ENCODE data around the gene WSCD1. TPM values are rescaled to one million over a fixed set of nuclear protein-coding genes. Genes with fewer than 3 reads are reported as not detected.
A peak's percentile ranks its signal among the peaks of the same experiment; 100 is the strongest.

WSCD1 gene
- total and polyA plus RNA-seq, 7 donors: 4.1 to 17.5 (median 7.1) TPM

DNA sequence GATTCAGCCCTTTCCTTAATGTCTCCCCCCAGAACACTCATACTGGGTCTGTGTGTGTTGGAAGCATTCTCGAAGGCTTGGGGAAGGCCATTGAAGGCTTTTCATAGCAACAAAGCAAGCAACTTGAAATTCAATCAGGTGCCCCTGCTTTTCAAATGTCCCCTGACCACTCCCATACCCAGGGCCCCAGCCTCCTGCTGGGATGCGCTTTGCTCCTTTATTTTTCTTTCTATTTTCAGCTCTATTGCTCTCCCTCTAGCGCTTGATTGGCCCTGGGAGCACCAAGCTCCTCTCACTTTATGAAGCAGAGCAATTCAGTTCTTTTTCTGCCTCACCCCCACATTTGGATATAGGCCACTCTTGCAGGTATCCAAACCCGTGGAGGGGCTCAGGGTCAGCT is 92.0 kb downstream of the WSCD1 start:
- intact Hi-C loops (cut with DNase I): loop anchor here in 1 of 2 donors (5.0 kb wide), 1 partner anchor 60 kb away; no protein-coding TSS in a partner anchor
- ATAC-seq (no peak), DNase-seq (no peak)
- TF ChIP-seq, protein P1, sequence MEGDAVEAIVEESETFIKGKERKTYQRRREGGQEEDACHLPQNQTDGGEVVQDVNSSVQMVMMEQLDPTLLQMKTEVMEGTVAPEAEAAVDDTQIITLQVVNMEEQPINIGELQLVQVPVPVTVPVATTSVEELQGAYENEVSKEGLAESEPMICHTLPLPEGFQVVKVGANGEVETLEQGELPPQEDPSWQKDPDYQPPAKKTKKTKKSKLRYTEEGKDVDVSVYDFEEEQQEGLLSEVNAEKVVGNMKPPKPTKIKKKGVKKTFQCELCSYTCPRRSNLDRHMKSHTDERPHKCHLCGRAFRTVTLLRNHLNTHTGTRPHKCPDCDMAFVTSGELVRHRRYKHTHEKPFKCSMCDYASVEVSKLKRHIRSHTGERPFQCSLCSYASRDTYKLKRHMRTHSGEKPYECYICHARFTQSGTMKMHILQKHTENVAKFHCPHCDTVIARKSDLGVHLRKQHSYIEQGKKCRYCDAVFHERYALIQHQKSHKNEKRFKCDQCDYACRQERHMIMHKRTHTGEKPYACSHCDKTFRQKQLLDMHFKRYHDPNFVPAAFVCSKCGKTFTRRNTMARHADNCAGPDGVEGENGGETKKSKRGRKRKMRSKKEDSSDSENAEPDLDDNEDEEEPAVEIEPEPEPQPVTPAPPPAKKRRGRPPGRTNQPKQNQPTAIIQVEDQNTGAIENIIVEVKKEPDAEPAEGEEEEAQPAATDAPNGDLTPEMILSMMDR (IDR thresholded peaks at IDR 0.05): no peak
- Histone ChIP-seq H3K4me3 (no peak overlapping the region), H3K9me3 (no peaks in the 10 kb centered on the region), H3K4me1 (peaks cover 2% of the 10 kb centered on the region), H3K27me3 (ENCODE audit: insufficient read depth in 3 of 3, low read length in 2 of 3) (no peaks in the 10 kb centered on the region), H3K36me3 (ENCODE audit: insufficient read depth in 1 of 2, low read depth in 1 of 2) (no peaks in the 10 kb centered on the region), H3K27ac (no peak overlapping the region)
- WGBS, 3 donors: 72 to 80% (median 73%) methylated on average over 4 of the region's 4 CpGs

DNA sequence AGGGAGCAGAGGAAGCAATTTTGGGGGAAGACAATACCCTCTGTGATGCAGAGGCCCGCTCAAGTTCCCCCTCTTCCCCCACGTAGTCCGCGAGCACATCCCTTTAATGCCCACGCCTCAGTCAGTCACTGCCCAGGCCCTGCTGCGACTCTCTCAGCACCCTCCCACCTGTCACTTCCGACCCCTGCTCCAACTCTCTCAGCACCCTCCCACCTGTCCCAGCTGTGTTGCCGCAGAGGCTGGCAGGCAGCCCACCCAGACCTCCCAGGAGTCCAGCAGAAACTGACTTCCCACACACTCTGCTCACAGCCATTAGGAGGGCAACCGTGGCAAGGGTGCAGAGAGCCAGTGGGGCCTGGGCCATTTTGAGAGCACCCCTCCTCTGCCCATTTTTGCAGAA is 92.7 kb downstream of the WSCD1 start:
- intact Hi-C loops (cut with DNase I): loop anchor here in 1 of 2 donors (5.0 kb wide), 1 partner anchor 61 kb away; no protein-coding TSS in a partner anchor
- Histone ChIP-seq H3K9me3 (no peaks in the 10 kb centered on the region), H3K36me3 (ENCODE audit: insufficient read depth in 1 of 2, low read depth in 1 of 2) (no peaks in the 10 kb centered on the region), H3K4me1 (peaks cover 2% of the 10 kb centered on the region), H3K27me3 (ENCODE audit: insufficient read depth in 3 of 3, low read length in 2 of 3) (no peaks in the 10 kb centered on the region), H3K27ac (no peak overlapping the region), H3K4me3 (no peak overlapping the region)
- WGBS, 3 donors: 41 to 56% (median 49%) methylated on average over 9 of the region's 9 CpGs
- DNase-seq (no peak), ATAC-seq (no peak)
- TF ChIP-seq, protein P1 (IDR thresholded peaks at IDR 0.05): no peak

DNA sequence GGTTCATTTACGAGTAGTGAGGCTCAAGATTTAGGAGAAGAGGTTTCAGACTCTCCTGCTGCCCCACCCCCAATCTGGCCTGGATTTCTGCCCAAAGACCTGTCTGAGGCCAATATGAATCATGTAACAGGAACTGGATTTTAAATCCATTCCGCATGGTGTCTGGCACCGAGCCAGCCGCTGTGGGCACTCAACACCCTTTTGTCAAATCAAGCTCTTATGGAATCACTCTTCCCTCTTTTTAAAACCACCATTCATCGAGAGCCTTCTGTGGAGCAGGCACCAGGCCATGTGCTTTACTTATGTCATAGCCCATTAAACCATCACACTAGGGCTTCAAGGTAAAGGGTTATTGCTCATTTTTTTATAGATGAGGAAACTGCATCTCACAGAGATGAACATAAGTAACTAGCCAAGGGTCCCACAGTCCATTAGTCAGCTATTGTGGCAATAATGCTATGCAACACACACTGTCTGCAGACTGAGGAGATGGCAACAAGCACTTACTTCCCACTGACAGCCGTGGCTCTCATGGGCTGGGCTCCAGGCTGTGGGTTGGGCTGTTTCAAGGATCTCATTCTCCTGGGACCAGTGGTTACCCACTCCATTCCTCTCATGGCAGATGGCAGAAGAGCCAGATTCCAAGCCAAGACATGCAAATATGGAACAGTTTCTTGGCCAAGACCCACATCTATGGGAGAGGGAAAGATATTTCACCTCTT is 93.6 kb downstream of the WSCD1 start:
- 25 to 47% (median 29%) methylated on average over 6 of the region's 6 CpGs for WGBS, 3 donors
- H3K27me3 ChIP-seq (ENCODE audit: insufficient read depth in 3 of 3, low read length in 2 of 3): no peaks in the 10 kb centered on the region
- intact Hi-C loops (cut with DNase I): loop anchor here in 1 of 2 donors (5.0 kb wide), 1 partner anchor 61 kb away; no protein-coding TSS in a partner anchor
- DNase-seq: peak in 1 of 2 donors; percentile 34
- peak in 1 of 4 donors; percentile 13 for ATAC-seq
- no peak overlapping the region for H3K27ac ChIP-seq
- H3K4me3 ChIP-seq: no peak overlapping the region
- TF ChIP-seq, protein P1 (IDR thresholded peaks at IDR 0.05): no peak
- H3K9me3 ChIP-seq: no peaks in the 10 kb centered on the region
- no peaks in the 10 kb centered on the region for H3K36me3 ChIP-seq (ENCODE audit: insufficient read depth in 1 of 2, low read depth in 1 of 2)
- peaks cover 2% of the 10 kb centered on the region for H3K4me1 ChIP-seq

DNA sequence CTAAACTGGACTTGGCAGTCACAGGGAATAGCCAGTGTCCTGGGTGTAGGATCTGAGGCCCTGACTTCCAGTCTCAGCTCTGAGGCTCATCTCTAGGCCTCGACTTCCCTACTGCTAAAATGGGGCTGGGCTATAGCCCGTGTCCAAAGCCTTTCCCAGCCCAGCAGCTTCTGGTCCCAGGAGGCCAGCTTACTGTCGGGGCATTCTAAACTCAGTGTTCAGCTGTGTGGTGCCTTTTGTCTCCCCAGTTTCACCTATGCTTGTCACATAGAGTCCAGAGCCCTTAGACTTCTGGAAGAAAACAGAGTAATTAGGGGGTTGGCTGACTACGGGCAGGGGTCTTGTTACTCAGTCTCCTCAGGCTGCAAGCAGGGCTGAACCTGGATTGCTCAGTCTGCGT is 94.8 kb downstream of the WSCD1 start:
- DNase-seq (no peak), ATAC-seq (no peak)
- TF ChIP-seq, protein P1 (IDR thresholded peaks at IDR 0.05): no peak
- H3K9me3 ChIP-seq: no peaks in the 10 kb centered on the region
- WGBS, 3 donors: 89 to 93% (median 92%) methylated on average over 5 of the region's 5 CpGs
- no peaks in the 10 kb centered on the region for H3K36me3 ChIP-seq (ENCODE audit: insufficient read depth in 1 of 2, low read depth in 1 of 2)
- intact Hi-C loops (cut with DNase I): loop anchor here in 1 of 2 donors (5.0 kb wide), 1 partner anchor 63 kb away; no protein-coding TSS in a partner anchor
- no peak overlapping the region for H3K4me3 ChIP-seq
- no peak overlapping the region for H3K27ac ChIP-seq
- peaks cover 2% of the 10 kb centered on the region for H3K4me1 ChIP-seq
- H3K27me3 ChIP-seq (ENCODE audit: insufficient read depth in 3 of 3, low read length in 2 of 3): no peaks in the 10 kb centered on the region
